HCT116 (cell line): ENCODE data around the gene NFIB.

Experiments used
- ATF3 ChIP-seq: IDR thresholded peaks from 2 replicates; pipeline ENCODE4 v1.6.1; 2012
- CTCF ChIP-seq, 3 experiments: fragments of 200-600 bp in 1 of 3; sonication (generic) in 1 of 3; IDR thresholded peaks in 2 of 3; conservative IDR thresholded peaks in 1 of 3; 2 replicates each; pipeline ENCODE4 v1.5.1; 2012 to 2017; ENCODE audit warnings: low read depth in 2 of 3, low read length in 2 of 3, antibody characterized with exemption in 1 of 3, borderline replicate concordance in 1 of 3, control low read depth in 1 of 3, mild to moderate bottlenecking in 1 of 3, mixed read lengths in 1 of 3, mixed run types in 1 of 3, moderate library complexity in 1 of 3; ENCODE audit not compliant: insufficient read depth in 1 of 3
- EGR1 ChIP-seq: IDR thresholded peaks from 2 replicates; pipeline ENCODE4 v1.6.1; 2012; ENCODE audit warnings: low read depth
- EZH2 ChIP-seq: fragments of 200-600 bp; sonication (generic); IDR thresholded peaks from 2 replicates; pipeline ENCODE4 v1.6.1; 2017; ENCODE audit warnings: antibody characterized with exemption, mixed run types
- EZH2phosphoT487 ChIP-seq: fragments of 200-600 bp; IDR thresholded peaks from 2 replicates; pipeline ENCODE4 v1.6.1; 2018; ENCODE audit warnings: antibody characterized with exemption, borderline replicate concordance
- FOSL1 ChIP-seq: IDR thresholded peaks from 2 replicates; pipeline ENCODE4 v1.6.1; 2012; ENCODE audit warnings: low read depth
- MAX ChIP-seq: IDR thresholded peaks from 2 replicates; pipeline ENCODE4 v1.6.1; 2012
- POLR2A ChIP-seq: IDR thresholded peaks from 2 replicates; pipeline ENCODE4 v1.7.0; 2011; ENCODE audit warnings: borderline replicate concordance; ENCODE audit not compliant: insufficient read depth, insufficient read length; ENCODE audit errors: extremely low read depth
- POLR2AphosphoS5 ChIP-seq: IDR thresholded peaks from 2 replicates; pipeline ENCODE4 v1.6.1; 2011; ENCODE audit warnings: mild to moderate bottlenecking, low read depth, low read length, moderate library complexity
- REST ChIP-seq: IDR thresholded peaks from 2 replicates; pipeline ENCODE4 v1.6.1; 2012; ENCODE audit warnings: low read depth
- SRF ChIP-seq: IDR thresholded peaks from 2 replicates; pipeline ENCODE4 v1.6.1; 2012; ENCODE audit warnings: low read depth
- ZFX ChIP-seq: fragments of 450-650 bp; IDR thresholded peaks from 2 replicates; pipeline ENCODE4 v1.6.1; 2017
- ZNF274 ChIP-seq: fragments of 200-500 bp; sonication (Bioruptor generic); IDR thresholded peaks from 2 replicates; pipeline ENCODE4 v1.6.1; 2014; ENCODE audit warnings: mild to moderate bottlenecking, low read depth, low read length, inconsistent platforms

GRCh38 chr9:14222149-14222835, 91.6 kb downstream of the NFIB start:
- no peak for TF ChIP-seq CTCF (IDR thresholded peaks at IDR 0.05 in 2 of 3, conservative IDR thresholded peaks at IDR 0.05 in 1 of 3; ENCODE audit: borderline replicate concordance in 1 of 3, insufficient read depth in 1 of 3, low read depth in 2 of 3, low read length in 2 of 3)
- no peak for TF ChIP-seq SRF
- TF ChIP-seq EGR1, result no peak
- no peak for TF ChIP-seq EZH2
- TF ChIP-seq ZNF274, result no peak
- TF ChIP-seq REST, result no peak
- no peak for TF ChIP-seq ATF3
- TF ChIP-seq ZFX, result no peak
- TF ChIP-seq MAX, result no peak
- no peak for TF ChIP-seq FOSL1
- no peak for TF ChIP-seq POLR2A
- TF ChIP-seq POLR2AphosphoS5, result no peak
- no peak for TF ChIP-seq EZH2phosphoT487
